Measurements from ENCODE around the gene IARS2. TPM values are rescaled to one million over a fixed set of nuclear protein-coding genes. Genes with fewer than 3 reads are reported as not detected.

IARS2 gene
- total RNA-seq: 74.1 and 99.6 TPM in 2 replicates

GRCh38 chr1:220094016-220094911 lies at the start of gene IARS2:
IARS2 (plus strand) TSS chr1:220094132; CDS start chr1:220094217, 85 bp downstream.
- DNase-seq (ENCODE audit: low read depth): no peak
- TF ChIP-seq, protein P1, sequence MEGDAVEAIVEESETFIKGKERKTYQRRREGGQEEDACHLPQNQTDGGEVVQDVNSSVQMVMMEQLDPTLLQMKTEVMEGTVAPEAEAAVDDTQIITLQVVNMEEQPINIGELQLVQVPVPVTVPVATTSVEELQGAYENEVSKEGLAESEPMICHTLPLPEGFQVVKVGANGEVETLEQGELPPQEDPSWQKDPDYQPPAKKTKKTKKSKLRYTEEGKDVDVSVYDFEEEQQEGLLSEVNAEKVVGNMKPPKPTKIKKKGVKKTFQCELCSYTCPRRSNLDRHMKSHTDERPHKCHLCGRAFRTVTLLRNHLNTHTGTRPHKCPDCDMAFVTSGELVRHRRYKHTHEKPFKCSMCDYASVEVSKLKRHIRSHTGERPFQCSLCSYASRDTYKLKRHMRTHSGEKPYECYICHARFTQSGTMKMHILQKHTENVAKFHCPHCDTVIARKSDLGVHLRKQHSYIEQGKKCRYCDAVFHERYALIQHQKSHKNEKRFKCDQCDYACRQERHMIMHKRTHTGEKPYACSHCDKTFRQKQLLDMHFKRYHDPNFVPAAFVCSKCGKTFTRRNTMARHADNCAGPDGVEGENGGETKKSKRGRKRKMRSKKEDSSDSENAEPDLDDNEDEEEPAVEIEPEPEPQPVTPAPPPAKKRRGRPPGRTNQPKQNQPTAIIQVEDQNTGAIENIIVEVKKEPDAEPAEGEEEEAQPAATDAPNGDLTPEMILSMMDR (conservative IDR thresholded peaks at IDR 0.05; ENCODE audit: low read depth, low read length): no peak
- H3K4me3 ChIP-seq (ENCODE audit: low read depth, low read length): peak within 1 kb of the TSS; percentile 96

- TF ChIP-seq, protein P1 (conservative IDR thresholded peaks at IDR 0.05; ENCODE audit: low read depth, low read length): no peak
- no peak for DNase-seq (ENCODE audit: low read depth)
- H3K4me3 ChIP-seq (ENCODE audit: low read depth, low read length): peak overlapping the region; percentile 97
Measured at GRCh38 chr1:220044678-220045355, 49.1 kb upstream of the IARS2 start.

GRCh38 chr1:220045356-220046051 lies 48.4 kb upstream of the IARS2 start:
- H3K4me3 ChIP-seq (ENCODE audit: low read depth, low read length): peak overlapping the region; percentile 97

GRCh38 chr1:220046052-220046930 lies 47.6 kb upstream of the IARS2 start, which contains the start of gene EPRS1:
EPRS1 (minus strand) TSS chr1:220046505; CDS start chr1:220046388, 117 bp downstream.
- TF ChIP-seq, protein P1 (conservative IDR thresholded peaks at IDR 0.05; ENCODE audit: low read depth, low read length): peak; percentile 55
- DNase-seq (ENCODE audit: low read depth): peak; percentile 88

More at GRCh38 chr1:220045356-220046051, 48.4 kb upstream of the IARS2 start:
- TF ChIP-seq, protein P1 (conservative IDR thresholded peaks at IDR 0.05; ENCODE audit: low read depth, low read length): no peak
- no peak for DNase-seq (ENCODE audit: low read depth)

DNA sequence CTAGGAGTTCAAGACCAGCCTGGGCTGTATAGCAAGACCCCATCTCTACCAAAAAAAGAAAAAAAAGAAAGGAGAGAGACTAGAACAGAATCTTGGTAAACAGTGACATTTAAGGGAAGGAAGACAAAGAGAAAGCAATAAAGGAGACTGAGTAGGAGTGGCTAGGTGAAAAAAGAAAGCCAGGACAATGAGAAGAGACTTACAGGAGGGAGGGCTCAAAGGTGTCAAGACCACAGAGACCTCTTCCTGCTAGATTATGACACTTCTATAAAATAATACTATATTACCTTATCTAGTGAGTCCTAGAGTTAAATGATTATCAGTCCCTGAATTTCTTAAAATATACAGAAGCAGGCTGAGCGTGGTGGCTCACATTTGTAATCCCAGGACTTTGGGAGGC lies 37.6 kb upstream of the IARS2 start:
- no peak overlapping the region for H3K4me3 ChIP-seq (ENCODE audit: low read depth, low read length)
- DNase-seq (ENCODE audit: low read depth): no peak

More at GRCh38 chr1:220046052-220046930, 47.6 kb upstream of the IARS2 start, which contains the start of gene EPRS1:
- peak within 1 kb of the TSS; percentile 97 for H3K4me3 ChIP-seq (ENCODE audit: low read depth, low read length)

More for the DNA sequence above, 37.6 kb upstream of the IARS2 start:
- TF ChIP-seq, protein P1 (conservative IDR thresholded peaks at IDR 0.05; ENCODE audit: low read depth, low read length): no peak

Data from epithelial cell of proximal tubule (primary cell).